OCI-LY7 (cell line): ENCODE measurements around the gene XDH.

Experiments
- EZH2phosphoT487 ChIP-seq: fragments of 200-600 bp; sonication (generic); IDR thresholded peaks from 2 replicates; pipeline ENCODE4 v1.6.1; 2018; ENCODE audit warnings: low read depth, borderline replicate concordance, mild to moderate bottlenecking, mixed run types, antibody characterized with exemption, low read length, moderate library complexity, mixed read lengths
- TF ChIP-seq, protein P1 (sequence below): fragments of 200-600 bp; sonication (generic); conservative IDR thresholded peaks from 2 replicates; pipeline ENCODE4 v1.5.1; 2014; ENCODE audit warnings: mild to moderate bottlenecking, antibody characterized with exemption, low read length, moderate library complexity, mixed read lengths

GRCh38 chr2:31402388-31402787 lies 12.2 kb downstream of the XDH start:
- TF ChIP-seq, protein P1, sequence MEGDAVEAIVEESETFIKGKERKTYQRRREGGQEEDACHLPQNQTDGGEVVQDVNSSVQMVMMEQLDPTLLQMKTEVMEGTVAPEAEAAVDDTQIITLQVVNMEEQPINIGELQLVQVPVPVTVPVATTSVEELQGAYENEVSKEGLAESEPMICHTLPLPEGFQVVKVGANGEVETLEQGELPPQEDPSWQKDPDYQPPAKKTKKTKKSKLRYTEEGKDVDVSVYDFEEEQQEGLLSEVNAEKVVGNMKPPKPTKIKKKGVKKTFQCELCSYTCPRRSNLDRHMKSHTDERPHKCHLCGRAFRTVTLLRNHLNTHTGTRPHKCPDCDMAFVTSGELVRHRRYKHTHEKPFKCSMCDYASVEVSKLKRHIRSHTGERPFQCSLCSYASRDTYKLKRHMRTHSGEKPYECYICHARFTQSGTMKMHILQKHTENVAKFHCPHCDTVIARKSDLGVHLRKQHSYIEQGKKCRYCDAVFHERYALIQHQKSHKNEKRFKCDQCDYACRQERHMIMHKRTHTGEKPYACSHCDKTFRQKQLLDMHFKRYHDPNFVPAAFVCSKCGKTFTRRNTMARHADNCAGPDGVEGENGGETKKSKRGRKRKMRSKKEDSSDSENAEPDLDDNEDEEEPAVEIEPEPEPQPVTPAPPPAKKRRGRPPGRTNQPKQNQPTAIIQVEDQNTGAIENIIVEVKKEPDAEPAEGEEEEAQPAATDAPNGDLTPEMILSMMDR = no peak
- no peak for TF ChIP-seq EZH2phosphoT487
